WTC11 (cell line): ENCODE results near the gene RPS6KA6. TPM values are rescaled to one million over a fixed set of nuclear protein-coding genes. Genes with fewer than 3 reads are reported as not detected.

Experiments
- ATAC-seq: fragments of 200-7000 bp; cut with Tn5 transposase; 2 replicates; pipeline ENCODE4 v1.10.0; 2021; ENCODE audit warnings: mild to moderate bottlenecking, moderate library complexity
- CTCF ChIA-PET: fragments of 300-600 bp; sonication (Branson Sonifier 250); formaldehyde crosslinking; loops from one replicate; lab custom pipeline; 2021; ENCODE audit warnings: antibody characterized with exemption; lab: Charles Lee
- POLR2A ChIA-PET: fragments of 350-600 bp; sonication (Branson Sonifier 250); formaldehyde crosslinking; loops from one replicate; lab custom pipeline; 2021; ENCODE audit warnings: antibody characterized with exemption; lab: Charles Lee
- DNase-seq: peaks from one replicate; pipeline ENCODE4 v3.0.0; 2021; ENCODE audit warnings: low spot score
- H3K27ac Mint-ChIP-seq: 2 replicates; pipeline ENCODE4 v1.8.0; 2021; ENCODE audit warnings: mixed read lengths
- H3K27me3 Mint-ChIP-seq: 2 replicates; pipeline ENCODE4 v1.8.0; 2021; ENCODE audit warnings: low read depth, mild to moderate bottlenecking, moderate library complexity, mixed read lengths
- H3K36me3 Mint-ChIP-seq: 2 replicates; pipeline ENCODE4 v1.8.0; 2021; ENCODE audit warnings: mixed read lengths
- H3K4me1 Mint-ChIP-seq: 2 replicates; pipeline ENCODE4 v1.8.0; 2022; ENCODE audit warnings: mixed read lengths
- H3K4me3 Mint-ChIP-seq: 2 replicates; pipeline ENCODE4 v1.8.0; 2021; ENCODE audit warnings: mild to moderate bottlenecking, moderate library complexity, mixed read lengths
- H3K9me3 Mint-ChIP-seq: 2 replicates; pipeline ENCODE4 v1.8.0; 2021; ENCODE audit warnings: mixed read lengths
- AR ChIP-seq: fragments of 250-450 bp; sonication (Bioruptor Pico); IDR thresholded peaks from 2 replicates; pipeline ENCODE4 v1.9.0; 2021; ENCODE audit warnings: mild to moderate bottlenecking
- ATF1 ChIP-seq: sonication (generic); formaldehyde crosslinking; IDR thresholded peaks from 2 replicates; pipeline ENCODE4 v1.8.1; 2023; ENCODE audit warnings: mild to moderate bottlenecking, moderate library complexity, missing genetic modification reagents
- ATF6 ChIP-seq: sonication (generic); formaldehyde crosslinking; IDR thresholded peaks from 2 replicates; pipeline ENCODE4 v1.8.1; 2023; ENCODE audit warnings: mild to moderate bottlenecking, missing genetic modification reagents
- CREB1 ChIP-seq: sonication (generic); formaldehyde crosslinking; IDR thresholded peaks from 2 replicates; pipeline ENCODE4 v1.8.0; 2023; ENCODE audit warnings: mild to moderate bottlenecking, missing genetic modification reagents
- ELF4 ChIP-seq: sonication (generic); formaldehyde crosslinking; IDR thresholded peaks from 2 replicates; pipeline ENCODE4 v1.8.1; 2022; ENCODE audit warnings: low read depth, mild to moderate bottlenecking, moderate library complexity, missing genetic modification reagents
- IRF1 ChIP-seq: sonication (generic); formaldehyde crosslinking; IDR thresholded peaks from 2 replicates; pipeline ENCODE4 v1.8.0; 2023; ENCODE audit warnings: missing genetic modification reagents
- IRF2 ChIP-seq: sonication (generic); formaldehyde crosslinking; IDR thresholded peaks from 2 replicates; pipeline ENCODE4 v1.8.0; 2022; ENCODE audit warnings: low read depth, missing genetic modification reagents, borderline replicate concordance
- KAT7 ChIP-seq: sonication (generic); formaldehyde crosslinking; IDR thresholded peaks from 2 replicates; pipeline ENCODE4 v1.8.1; 2023; ENCODE audit warnings: missing genetic modification reagents, mild to moderate bottlenecking, borderline replicate concordance
- MAX ChIP-seq: sonication (generic); formaldehyde crosslinking; IDR thresholded peaks from 2 replicates; pipeline ENCODE4 v1.8.0; 2022; ENCODE audit warnings: mild to moderate bottlenecking, missing genetic modification reagents
- NFE2L1 ChIP-seq: sonication (generic); formaldehyde crosslinking; IDR thresholded peaks from 2 replicates; pipeline ENCODE4 v1.8.1; 2023; ENCODE audit warnings: missing genetic modification reagents
- NR2C2 ChIP-seq: sonication (generic); formaldehyde crosslinking; IDR thresholded peaks from 2 replicates; pipeline ENCODE4 v1.8.0; 2022; ENCODE audit warnings: mild to moderate bottlenecking, missing genetic modification reagents
- OVOL2 ChIP-seq: fragments of 250-450 bp; sonication (Bioruptor Pico); IDR thresholded peaks from 2 replicates; pipeline ENCODE4 v1.9.0; 2021; ENCODE audit warnings: mild to moderate bottlenecking, borderline replicate concordance
- RORB ChIP-seq: fragments of 250-450 bp; sonication (Bioruptor Pico); IDR thresholded peaks from 2 replicates; pipeline ENCODE4 v1.9.0; 2021; ENCODE audit warnings: mild to moderate bottlenecking
- SP1 ChIP-seq: sonication (generic); formaldehyde crosslinking; conservative IDR thresholded peaks from 2 replicates; pipeline ENCODE4 v1.8.1; 2022; ENCODE audit warnings: missing genetic modification reagents
- TCF7 ChIP-seq: sonication (generic); formaldehyde crosslinking; IDR thresholded peaks from 2 replicates; pipeline ENCODE4 v1.8.0; 2022; ENCODE audit warnings: mild to moderate bottlenecking, low read depth, missing genetic modification reagents, moderate library complexity
- TP53 ChIP-seq: sonication (generic); formaldehyde crosslinking; IDR thresholded peaks from 2 replicates; pipeline ENCODE4 v1.8.1; 2023; ENCODE audit warnings: mild to moderate bottlenecking, missing genetic modification reagents
- ZNF121 ChIP-seq: sonication (generic); formaldehyde crosslinking; IDR thresholded peaks from 2 replicates; pipeline ENCODE4 v1.8.0; 2023; ENCODE audit warnings: missing genetic modification reagents
- ZNF232 ChIP-seq: sonication (generic); formaldehyde crosslinking; IDR thresholded peaks from 2 replicates; pipeline ENCODE4 v1.8.0; 2022; ENCODE audit warnings: mild to moderate bottlenecking, missing genetic modification reagents
- total RNA-seq: library from RNA; stranded (reverse); gene quantifications from 3 replicates; pipeline ENCODE4 v1.2.3, GENCODE V29; 2021
- TF ChIP-seq, protein P1 (sequence below): sonication (generic); formaldehyde crosslinking; conservative IDR thresholded peaks from 2 replicates; pipeline ENCODE4 v1.8.1; 2022; ENCODE audit warnings: mild to moderate bottlenecking, missing genetic modification reagents
- TF ChIP-seq, protein P2 (sequence below): sonication (generic); formaldehyde crosslinking; IDR thresholded peaks from 2 replicates; pipeline ENCODE4 v1.8.0; 2022; ENCODE audit warnings: mild to moderate bottlenecking, missing genetic modification reagents
- TF ChIP-seq, protein P3 (sequence below): sonication (generic); formaldehyde crosslinking; IDR thresholded peaks from 2 replicates; pipeline ENCODE4 v1.8.1; 2023; ENCODE audit warnings: mild to moderate bottlenecking, missing genetic modification reagents
- TF ChIP-seq, protein P4 (sequence below): fragments of 250-450 bp; sonication (Bioruptor Pico); IDR thresholded peaks from 2 replicates; pipeline ENCODE4 v1.9.0; 2021; ENCODE audit warnings: mild to moderate bottlenecking
- TF ChIP-seq, protein P5 (sequence below): sonication (generic); formaldehyde crosslinking; IDR thresholded peaks from 2 replicates; pipeline ENCODE4 v1.8.0; 2023; ENCODE audit warnings: missing genetic modification reagents, mild to moderate bottlenecking, borderline replicate concordance

Gene RPS6KA6
- total RNA-seq, 1 experiment from 2014 or later: 13.3 TPM

DNA sequence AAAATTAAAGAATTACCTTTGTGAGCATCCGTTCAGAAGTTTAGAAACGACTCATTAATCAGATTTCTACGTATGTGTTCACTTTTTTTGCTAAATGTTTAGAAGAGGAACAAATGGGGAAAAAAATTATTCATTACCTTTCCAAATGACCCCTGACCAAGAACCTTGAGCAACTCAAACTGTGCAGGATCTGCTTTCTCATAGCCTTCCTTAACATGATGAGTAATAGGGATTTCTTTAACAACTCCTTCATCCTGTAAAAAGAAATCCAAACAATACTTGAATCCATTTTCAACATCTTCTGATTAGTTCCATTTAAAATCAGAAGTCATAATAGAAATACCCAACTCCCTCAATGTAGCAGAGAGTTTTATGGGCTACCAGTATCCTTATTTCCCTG lies 32.1 kb downstream of the RPS6KA6 start:
- CTCF ChIA-PET: no interaction called here
- Mint-ChIP-seq H3K27ac (no peak overlapping the region), H3K4me1 (peaks cover under 1% of the 10 kb centered on the region; the same call in 1 of the 2 replicates), H3K36me3 (no peaks in the 10 kb centered on the region)
- no peak for ATAC-seq
- TF ChIP-seq TCF7 (CRISPR knock-in tag) (no peak), OVOL2 (no peak), RORB (no peak), ZNF232 (CRISPR knock-in tag) (no peak), KAT7 (CRISPR knock-in tag) (no peak), CREB1 (CRISPR knock-in tag) (no peak)
- TF ChIP-seq, protein P1, sequence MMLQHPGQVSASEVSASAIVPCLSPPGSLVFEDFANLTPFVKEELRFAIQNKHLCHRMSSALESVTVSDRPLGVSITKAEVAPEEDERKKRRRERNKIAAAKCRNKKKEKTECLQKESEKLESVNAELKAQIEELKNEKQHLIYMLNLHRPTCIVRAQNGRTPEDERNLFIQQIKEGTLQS (CRISPR knock-in tag): no peak
- TF ChIP-seq, protein P2, sequence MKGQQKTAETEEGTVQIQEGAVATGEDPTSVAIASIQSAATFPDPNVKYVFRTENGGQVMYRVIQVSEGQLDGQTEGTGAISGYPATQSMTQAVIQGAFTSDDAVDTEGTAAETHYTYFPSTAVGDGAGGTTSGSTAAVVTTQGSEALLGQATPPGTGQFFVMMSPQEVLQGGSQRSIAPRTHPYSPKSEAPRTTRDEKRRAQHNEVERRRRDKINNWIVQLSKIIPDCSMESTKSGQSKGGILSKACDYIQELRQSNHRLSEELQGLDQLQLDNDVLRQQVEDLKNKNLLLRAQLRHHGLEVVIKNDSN: no peak
- TF ChIP-seq, all 79 proteins: peak for 0
- Mint-ChIP-seq H3K4me3 (no peak overlapping the region), H3K27me3 (no peaks in the 10 kb centered on the region), H3K9me3 (no peaks in the 10 kb centered on the region)
- POLR2A ChIA-PET: no interaction called here
- no peak for DNase-seq

DNA sequence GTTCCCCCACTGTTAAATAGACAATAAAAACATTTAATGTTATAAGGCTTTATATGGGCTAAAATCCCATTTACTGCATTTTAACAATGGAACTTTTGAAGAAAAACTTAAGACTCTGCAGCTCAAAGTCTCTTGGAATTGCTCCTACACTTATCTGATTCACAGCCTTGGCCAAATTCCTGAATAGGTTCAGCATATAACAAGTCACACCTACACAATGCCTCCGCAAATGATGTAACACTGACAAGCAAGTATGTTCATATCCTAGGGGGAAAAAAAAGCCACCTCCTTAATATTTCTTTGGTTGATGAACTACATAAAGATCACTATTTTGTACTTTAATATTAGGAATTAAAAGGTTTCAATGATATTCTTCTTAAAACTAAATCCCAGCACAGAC lies 34.5 kb downstream of the RPS6KA6 start:
- CTCF ChIA-PET: no interaction called here
- no peaks in the 10 kb centered on the region for H3K9me3 Mint-ChIP-seq
- no peak for DNase-seq
- TF ChIP-seq, protein P3, sequence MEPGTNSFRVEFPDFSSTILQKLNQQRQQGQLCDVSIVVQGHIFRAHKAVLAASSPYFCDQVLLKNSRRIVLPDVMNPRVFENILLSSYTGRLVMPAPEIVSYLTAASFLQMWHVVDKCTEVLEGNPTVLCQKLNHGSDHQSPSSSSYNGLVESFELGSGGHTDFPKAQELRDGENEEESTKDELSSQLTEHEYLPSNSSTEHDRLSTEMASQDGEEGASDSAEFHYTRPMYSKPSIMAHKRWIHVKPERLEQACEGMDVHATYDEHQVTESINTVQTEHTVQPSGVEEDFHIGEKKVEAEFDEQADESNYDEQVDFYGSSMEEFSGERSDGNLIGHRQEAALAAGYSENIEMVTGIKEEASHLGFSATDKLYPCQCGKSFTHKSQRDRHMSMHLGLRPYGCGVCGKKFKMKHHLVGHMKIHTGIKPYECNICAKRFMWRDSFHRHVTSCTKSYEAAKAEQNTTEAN (CRISPR knock-in tag): no peak
- TF ChIP-seq IRF1 (CRISPR knock-in tag) (no peak), ATF6 (CRISPR knock-in tag) (no peak), MAX (CRISPR knock-in tag) (no peak), NR2C2 (no peak), ATF1 (no peak), SP1 (no peak), NFE2L1 (CRISPR knock-in tag) (no peak), TP53 (CRISPR knock-in tag) (no peak), CREB1 (CRISPR knock-in tag) (no peak), ELF4 (CRISPR knock-in tag) (no peak), IRF2 (CRISPR knock-in tag) (no peak), ZNF121 (CRISPR knock-in tag) (no peak), AR (CRISPR knock-in tag) (no peak)
- TF ChIP-seq, protein P4, sequence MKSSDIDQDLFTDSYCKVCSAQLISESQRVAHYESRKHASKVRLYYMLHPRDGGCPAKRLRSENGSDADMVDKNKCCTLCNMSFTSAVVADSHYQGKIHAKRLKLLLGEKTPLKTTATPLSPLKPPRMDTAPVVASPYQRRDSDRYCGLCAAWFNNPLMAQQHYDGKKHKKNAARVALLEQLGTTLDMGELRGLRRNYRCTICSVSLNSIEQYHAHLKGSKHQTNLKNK (CRISPR knock-in tag): no peak
- TF ChIP-seq, protein P5, sequence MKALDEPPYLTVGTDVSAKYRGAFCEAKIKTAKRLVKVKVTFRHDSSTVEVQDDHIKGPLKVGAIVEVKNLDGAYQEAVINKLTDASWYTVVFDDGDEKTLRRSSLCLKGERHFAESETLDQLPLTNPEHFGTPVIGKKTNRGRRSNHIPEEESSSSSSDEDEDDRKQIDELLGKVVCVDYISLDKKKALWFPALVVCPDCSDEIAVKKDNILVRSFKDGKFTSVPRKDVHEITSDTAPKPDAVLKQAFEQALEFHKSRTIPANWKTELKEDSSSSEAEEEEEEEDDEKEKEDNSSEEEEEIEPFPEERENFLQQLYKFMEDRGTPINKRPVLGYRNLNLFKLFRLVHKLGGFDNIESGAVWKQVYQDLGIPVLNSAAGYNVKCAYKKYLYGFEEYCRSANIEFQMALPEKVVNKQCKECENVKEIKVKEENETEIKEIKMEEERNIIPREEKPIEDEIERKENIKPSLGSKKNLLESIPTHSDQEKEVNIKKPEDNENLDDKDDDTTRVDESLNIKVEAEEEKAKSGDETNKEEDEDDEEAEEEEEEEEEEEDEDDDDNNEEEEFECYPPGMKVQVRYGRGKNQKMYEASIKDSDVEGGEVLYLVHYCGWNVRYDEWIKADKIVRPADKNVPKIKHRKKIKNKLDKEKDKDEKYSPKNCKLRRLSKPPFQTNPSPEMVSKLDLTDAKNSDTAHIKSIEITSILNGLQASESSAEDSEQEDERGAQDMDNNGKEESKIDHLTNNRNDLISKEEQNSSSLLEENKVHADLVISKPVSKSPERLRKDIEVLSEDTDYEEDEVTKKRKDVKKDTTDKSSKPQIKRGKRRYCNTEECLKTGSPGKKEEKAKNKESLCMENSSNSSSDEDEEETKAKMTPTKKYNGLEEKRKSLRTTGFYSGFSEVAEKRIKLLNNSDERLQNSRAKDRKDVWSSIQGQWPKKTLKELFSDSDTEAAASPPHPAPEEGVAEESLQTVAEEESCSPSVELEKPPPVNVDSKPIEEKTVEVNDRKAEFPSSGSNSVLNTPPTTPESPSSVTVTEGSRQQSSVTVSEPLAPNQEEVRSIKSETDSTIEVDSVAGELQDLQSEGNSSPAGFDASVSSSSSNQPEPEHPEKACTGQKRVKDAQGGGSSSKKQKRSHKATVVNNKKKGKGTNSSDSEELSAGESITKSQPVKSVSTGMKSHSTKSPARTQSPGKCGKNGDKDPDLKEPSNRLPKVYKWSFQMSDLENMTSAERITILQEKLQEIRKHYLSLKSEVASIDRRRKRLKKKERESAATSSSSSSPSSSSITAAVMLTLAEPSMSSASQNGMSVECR (CRISPR knock-in tag): no peak

More for the DNA sequence above, 34.5 kb downstream of the RPS6KA6 start:
- Mint-ChIP-seq H3K36me3 (no peaks in the 10 kb centered on the region), H3K27ac (no peak overlapping the region), H3K4me1 (no peaks in the 10 kb centered on the region), H3K27me3 (no peaks in the 10 kb centered on the region), H3K4me3 (no peak overlapping the region)
- POLR2A ChIA-PET: no interaction called here
- no peak for ATAC-seq
